ENCODE measurements around the gene MPV17L. TPM values are rescaled to one million over a fixed set of nuclear protein-coding genes. Genes with fewer than 3 reads are reported as not detected.

The MPV17L gene
- total and polyA plus RNA-seq, 2 donors (not counting 3 experiments of a cell fraction or from before 2014, with no cell fraction given) = 0.06 to 0.22 TPM

DNA sequence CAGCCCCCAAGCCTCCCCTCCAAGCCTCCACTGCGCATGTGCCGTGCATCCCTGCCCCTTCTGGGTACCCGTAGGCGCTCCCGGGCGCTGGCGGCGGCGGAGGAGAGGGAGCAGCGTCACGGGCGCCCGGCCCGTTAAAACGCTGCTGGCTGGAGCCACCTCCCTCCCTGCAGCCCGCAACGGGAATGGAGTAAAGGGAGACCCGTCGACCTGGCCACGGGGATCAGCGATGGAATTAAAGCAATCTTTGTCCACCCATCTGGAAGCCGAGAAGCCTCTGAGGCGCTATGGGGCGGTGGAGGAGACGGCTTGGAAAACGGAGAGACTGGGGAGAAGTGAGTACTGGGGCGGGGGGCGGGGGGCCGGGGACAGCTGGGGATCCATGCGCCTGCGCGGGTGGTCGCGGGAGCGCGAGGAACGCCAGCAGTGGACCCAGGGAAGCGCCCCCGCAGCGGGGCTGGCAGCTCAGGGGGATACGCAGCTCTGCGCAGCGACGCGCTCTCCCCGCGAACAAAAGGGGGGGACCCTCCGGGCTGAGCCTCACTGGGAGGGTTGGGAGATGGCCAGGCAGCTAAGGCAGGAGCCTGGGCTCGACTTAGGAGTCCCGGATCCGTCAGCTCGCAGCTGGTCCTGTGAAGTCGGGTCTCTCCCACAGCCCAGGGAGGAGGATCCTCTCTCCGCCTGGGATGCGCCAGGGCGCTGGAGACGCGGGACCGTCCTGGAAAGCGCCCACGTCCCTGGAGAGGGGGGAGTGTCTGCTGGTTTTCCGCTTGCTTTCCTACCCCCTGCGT, 39.1 kb downstream of the MPV17L start, which contains the start of gene BMERB1:
Gene BMERB1 (plus strand): TSS at position 164 of the 791 bp plus-strand sequence. CDS start 66 bp downstream, at position 230.
- peak; percentile 73 for DNase-seq (ENCODE audit: low read depth, low spot score)
- Histone ChIP-seq H3K27me3 (ENCODE audit: control insufficient read depth in 2 of 2, insufficient read depth in 2 of 2, low read length in 2 of 2) (no peaks in the 10 kb centered on the region), H3K9me1 (replicated peaks; ENCODE audit: control insufficient read depth, extremely low read depth, insufficient read depth, low read length) (no peaks in the 10 kb centered on the region), H3K4me2 (ENCODE audit: insufficient read depth, low read length) (peak within 1 kb of the TSS; percentile 96), H3K36me3 (ENCODE audit: control insufficient read depth in 2 of 2, extremely low read depth in 1 of 2, insufficient read depth in 2 of 2, low read length in 2 of 2) (no peaks in the 10 kb centered on the region), H3K4me1 (ENCODE audit: control insufficient read depth, extremely low read depth, insufficient read depth, low read length) (peaks cover 9% of the 10 kb centered on the region), H2AFZ (ENCODE audit: low read depth, low read length) (peak within 1 kb of the TSS; percentile 98), H3K27ac (ENCODE audit: insufficient read depth, low read depth, low read length) (no peak within 1 kb of the TSS), H3K9me3 (replicated peaks; ENCODE audit: control insufficient read depth, insufficient read depth, low read length) (no peaks in the 10 kb centered on the region), H3K9ac (replicated peaks; ENCODE audit: extremely low read depth, insufficient read depth, low read length) (peak within 1 kb of the TSS; percentile 30), H3K79me2 (ENCODE audit: control insufficient read depth, insufficient read depth, low read length) (peaks cover 2% of the 10 kb centered on the region), H4K20me1 (replicated peaks; ENCODE audit: control insufficient read depth, extremely low read depth, insufficient read depth, low read length) (no peaks in the 10 kb centered on the region), H3K4me3 (replicated peaks in 1 of 3; ENCODE audit: insufficient read depth in 1 of 3, low read depth in 1 of 3, low read length in 3 of 3) (peak within 1 kb of the TSS; percentile 67 to 96 (median 72))
- no peak for FAIRE-seq
- BruUV-seq (replicated peaks) = no TSS peak
- intact Hi-C loops (cut with micrococcal nuclease) = loop anchor here (2.0 to 5.0 kb wide), 4 partner anchors 48 to 322 kb away; no protein-coding TSS in a partner anchor
- dilution Hi-C loops (cut with MboI; ENCODE audit: extremely low pct_ligation_motif_present, low sequenced_read_pairs) = no loop called here
- POLR2A ChIA-PET = no interaction called here
- CTCF ChIA-PET = interaction anchor here (1.3 to 2.0 kb wide), 2 partner anchors 10 to 116 kb away, joined by 4 to 9 read pairs; no protein-coding TSS in a partner anchor
- TF ChIP-seq FOS (IDR thresholded peaks at IDR 0.05; ENCODE audit: borderline replicate concordance, insufficient read depth, low read length) (no peak), POLR2AphosphoS5 (IDR thresholded peaks at IDR 0.05; ENCODE audit: insufficient read depth, low read depth, low read length) (no peak), GATA2 (IDR thresholded peaks at IDR 0.05; ENCODE audit: insufficient read depth, insufficient read length, low read depth, low read length) (no peak), EZH2 (IDR thresholded peaks at IDR 0.05; ENCODE audit: borderline replicate concordance, low read depth, low read length, severe bottlenecking) (no peak)
